Panc1 (cell line): ENCODE results near the gene RUSF1. TPM values are rescaled to one million over a fixed set of nuclear protein-coding genes. Genes with fewer than 3 reads are reported as not detected.

ENCODE experiments used
- ATAC-seq: fragments of 200-7000 bp; cut with Tn5 transposase; 2 replicates; pipeline ENCODE4 v1.9.1; 2020; ENCODE audit warnings: mild to moderate bottlenecking, moderate library complexity
- BruUV-seq: library from RNA; stranded (reverse); fragments of 400-500 nt; replicated peaks from 2 replicates; lab custom pipeline; 2021; lab: Mats Ljungman, UMichigan
- CTCF ChIA-PET: fragments of 300-600 bp; sonication (Branson Sonifier 250); formaldehyde crosslinking; loops from one replicate; lab custom pipeline; 2022; ENCODE audit warnings: antibody characterized with exemption; lab: Charles Lee
- POLR2A ChIA-PET: fragments of 300-600 bp; sonication (Branson Sonifier 250); formaldehyde crosslinking; loops from one replicate; lab custom pipeline; 2022; ENCODE audit warnings: antibody characterized with exemption; lab: Charles Lee
- DNase-seq: peaks from one replicate; pipeline ENCODE4 v3.0.0-alpha.2; 2010; ENCODE audit warnings: low read depth, low spot score
- H3K27ac ChIP-seq: 2 replicates; pipeline ENCODE4 v1.5.1; 2011; ENCODE audit warnings: mild to moderate bottlenecking, low read length, inconsistent platforms
- H3K27me3 ChIP-seq: fragments of 200-500 bp; sonication (Bioruptor generic); 2 replicates; pipeline ENCODE4 v1.6.0; 2014; ENCODE audit warnings: low read length, inconsistent platforms; ENCODE audit not compliant: control insufficient read depth, insufficient read depth
- H3K36me3 ChIP-seq: fragments of 200-500 bp; sonication (Bioruptor generic); 2 replicates; pipeline ENCODE4 v1.5.1; 2014; ENCODE audit warnings: inconsistent platforms, mild to moderate bottlenecking, low read length, moderate library complexity; ENCODE audit not compliant: control insufficient read depth, insufficient read depth
- H3K4me1 ChIP-seq: 2 replicates; pipeline ENCODE4 v1.5.1; 2011; ENCODE audit warnings: inconsistent platforms, mild to moderate bottlenecking, low read length, moderate library complexity; ENCODE audit not compliant: control insufficient read depth, insufficient read depth
- H3K4me3 ChIP-seq, 2 experiments: 2 replicates each; pipeline ENCODE4 v1.5.1; 2011 to 2012; ENCODE audit warnings: low read depth in 2 of 2, low read length in 2 of 2, mild to moderate bottlenecking in 2 of 2, inconsistent platforms in 1 of 2, moderate library complexity in 1 of 2
- H3K9me3 ChIP-seq: fragments of 200-500 bp; sonication (Bioruptor generic); 2 replicates; pipeline ENCODE4 v1.5.1; 2014; ENCODE audit warnings: low read depth, mild to moderate bottlenecking, inconsistent platforms, low read length, moderate library complexity; ENCODE audit not compliant: control insufficient read depth, insufficient read depth
- CTCF ChIP-seq: fragments of 450-650 bp; IDR thresholded peaks from 2 replicates; pipeline ENCODE4 v1.5.1; 2017; ENCODE audit warnings: mild to moderate bottlenecking
- POLR2AphosphoS5 ChIP-seq: IDR thresholded peaks from 2 replicates; pipeline ENCODE4 v1.6.1; 2012; ENCODE audit warnings: mild to moderate bottlenecking, low read depth, low read length, moderate library complexity
- REST ChIP-seq, 2 experiments: IDR thresholded peaks; 2 replicates each; pipeline ENCODE4 v1.6.1; 2011 to 2012; ENCODE audit warnings: low read depth in 2 of 2, control low read depth in 1 of 2, low read length in 1 of 2, mild to moderate bottlenecking in 1 of 2, moderate library complexity in 1 of 2; ENCODE audit not compliant: insufficient read depth in 1 of 2
- SIN3A ChIP-seq: IDR thresholded peaks from 2 replicates; pipeline ENCODE4 v1.6.1; 2012; ENCODE audit warnings: low read depth, mild to moderate bottlenecking, low read length, moderate library complexity, borderline replicate concordance; ENCODE audit not compliant: insufficient read depth
- TCF7L2 ChIP-seq: IDR thresholded peaks from 2 replicates; pipeline ENCODE4 v1.6.1; 2011; ENCODE audit warnings: mild to moderate bottlenecking, low read depth, low read length, inconsistent platforms
- in situ Hi-C: cut with HindIII; loops from 2 replicates; pipeline ENCODE4 v1.10.0; 2016; ENCODE audit warnings: low sequenced_read_pairs, low pct_unique_long_range_greater_than_20kb
- intact Hi-C: fragments of 100-400 bp; cut with micrococcal nuclease; formaldehyde crosslinking; loops from one replicate; pipeline ENCODE4 v1.10.0; 2022; ENCODE audit not compliant: unreplicated experiment
- total RNA-seq: library from RNA; stranded (reverse); gene quantifications from one replicate; pipeline ENCODE4 v1.2.1, GENCODE V29; 2021; ENCODE audit not compliant: unreplicated experiment

Gene RUSF1
- total RNA-seq, 1 experiment from 2014 or later = 47.4 TPM

DNA sequence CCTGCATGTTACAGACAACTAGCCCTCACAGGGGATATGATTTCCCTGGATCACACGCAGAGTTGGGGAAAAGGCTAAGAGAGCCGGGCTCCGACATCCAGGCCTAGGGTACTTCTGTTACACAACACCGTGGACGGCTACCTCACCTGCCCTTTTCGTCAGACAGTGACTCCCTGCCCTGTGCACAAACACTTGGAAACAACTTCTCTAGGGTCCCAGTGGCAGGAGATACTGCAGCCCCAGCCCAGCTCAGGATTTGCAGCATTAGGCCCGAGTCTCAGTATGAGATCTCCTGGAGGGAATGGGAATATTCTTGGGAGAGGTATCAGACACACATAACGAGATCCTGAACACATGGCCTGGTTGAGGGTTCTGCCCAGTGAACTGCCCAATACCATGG is 8.3 kb downstream of the RUSF1 start:
- H3K4me1 ChIP-seq = no peaks in the 10 kb centered on the region
- intact Hi-C loops (no loop called here), in situ Hi-C loops (no loop called here)
- H3K36me3 ChIP-seq = no peaks in the 10 kb centered on the region
- no TSS peak for BruUV-seq
- TF ChIP-seq SIN3A (no peak), POLR2AphosphoS5 (no peak), REST (IDR thresholded peaks at IDR 0.05; ENCODE audit: insufficient read depth in 1 of 2, low read depth in 2 of 2, low read length in 1 of 2) (no peak), TCF7L2 (no peak), CTCF (no peak)
- ChIA-PET POLR2A (interaction anchor here (0.5 kb wide), 1 partner anchor 45 kb away, joined by 10 read pairs; no protein-coding TSS in a partner anchor), CTCF (no interaction called here)
- ATAC-seq (no peak), DNase-seq (no peak)
- H3K9me3 ChIP-seq = no peaks in the 10 kb centered on the region
- H3K27ac ChIP-seq = no peak overlapping the region
- no peaks in the 10 kb centered on the region for H3K27me3 ChIP-seq
- H3K4me3 ChIP-seq = no peak overlapping the region

DNA sequence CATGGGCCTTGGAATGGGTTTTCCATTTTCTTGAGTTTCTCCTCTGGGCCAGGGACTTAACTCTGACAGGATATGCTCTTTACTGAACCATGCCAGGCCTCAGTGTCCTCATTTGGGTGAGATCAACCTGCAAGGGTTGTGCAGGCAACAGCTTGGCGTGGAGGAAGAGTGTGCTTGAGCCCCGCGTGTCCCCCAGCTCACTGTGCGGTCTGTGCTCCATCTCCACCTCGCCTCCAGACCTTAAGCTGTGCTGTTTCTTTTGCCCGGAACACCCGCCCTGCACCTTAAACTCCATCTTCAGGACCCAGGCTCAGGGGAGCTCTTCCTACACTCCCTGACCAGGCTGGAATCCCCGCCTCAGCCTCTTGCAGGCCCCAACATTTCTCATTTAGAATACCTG is 9.7 kb downstream of the RUSF1 start:
- DNase-seq (no peak), ATAC-seq (no peak)
- ChIA-PET CTCF (no interaction called here), POLR2A (no interaction called here)
- no peaks in the 10 kb centered on the region for H3K9me3 ChIP-seq
- in situ Hi-C loops = no loop called here
- no peak overlapping the region for H3K27ac ChIP-seq
- no peaks in the 10 kb centered on the region for H3K4me1 ChIP-seq
- no TSS peak for BruUV-seq
- TF ChIP-seq POLR2AphosphoS5 (no peak), REST (IDR thresholded peaks at IDR 0.05; ENCODE audit: insufficient read depth in 1 of 2, low read depth in 2 of 2, low read length in 1 of 2) (no peak), CTCF (no peak), SIN3A (no peak), TCF7L2 (no peak)
- no peak overlapping the region for H3K4me3 ChIP-seq
- no peaks in the 10 kb centered on the region for H3K36me3 ChIP-seq
- intact Hi-C loops = no loop called here
- H3K27me3 ChIP-seq = no peaks in the 10 kb centered on the region
